Activated T-cell treated with anti-CD3 and anti-CD28 coated beads, Interleukin-2, amount 50 U/mL, for 48 hours (primary cell): ENCODE measurements around the gene L3HYPDH.
"Not testable (repeated sequence)": the region's sequence is repeated elsewhere in the genome, so short reads cannot be mapped to it uniquely, and the experiment has no call there.

Source experiments
- DNase-seq, 2 experiments: peaks; one replicate each; pipeline ENCODE4 v3.0.0-alpha.2; 2020

L3HYPDH gene

GRCh38 chr14:59475709-59476108, 8.5 kb downstream of the L3HYPDH start:
- no peak for DNase-seq

- no peak for DNase-seq
Observed at GRCh38 chr14:59474172-59474571, 10.0 kb downstream of the L3HYPDH start.

GRCh38 chr14:59465316-59466135, 18.7 kb downstream of the L3HYPDH start, which contains the start of gene GPR135:
Gene GPR135 (minus strand): TSS chr14:59465380. CDS start chr14:59465226, 154 bp downstream.
- peak; percentile 48 to 62 for DNase-seq

- peak; percentile 63 to 71 for DNase-seq
Observed at GRCh38 chr14:59464486-59465315, 19.5 kb downstream of the L3HYPDH start.

- DNase-seq = peak in 1 of 2 experiments; percentile 57
Observed at GRCh38 chr14:59463787-59464485, 20.3 kb downstream of the L3HYPDH start.

- DNase-seq = no peak
Observed at GRCh38 chr14:59461891-59462290, 22.3 kb downstream of the L3HYPDH start.

GRCh38 chr14:59460378-59460777, 23.8 kb downstream of the L3HYPDH start:
- no peak for DNase-seq

GRCh38 chr14:59458486-59458885, 25.7 kb downstream of the L3HYPDH start:
- no peak for DNase-seq

GRCh38 chr14:59455411-59455810, 28.8 kb downstream of the L3HYPDH start:
- DNase-seq = no peak

GRCh38 chr14:59454139-59454538, 30.1 kb downstream of the L3HYPDH start:
- no peak for DNase-seq

- no peak for DNase-seq
Observed at GRCh38 chr14:59451849-59452248, 32.4 kb downstream of the L3HYPDH start.

GRCh38 chr14:59450716-59451115, 33.5 kb downstream of the L3HYPDH start:
- DNase-seq = no peak

GRCh38 chr14:59448673-59449072, 35.5 kb downstream of the L3HYPDH start:
- DNase-seq = not testable (repeated sequence)

GRCh38 chr14:59439256-59439965, 44.8 kb downstream of the L3HYPDH start:
- DNase-seq = no peak

GRCh38 chr14:59438195-59438647, 46.0 kb downstream of the L3HYPDH start:
- no peak for DNase-seq

- DNase-seq = no peak
Observed at GRCh38 chr14:59435987-59436386, 48.2 kb downstream of the L3HYPDH start.

- DNase-seq = no peak
Observed at GRCh38 chr14:59435101-59435500, 49.1 kb downstream of the L3HYPDH start.

GRCh38 chr14:59429790-59430189, 54.4 kb downstream of the L3HYPDH start:
- DNase-seq = no peak

GRCh38 chr14:59428581-59429012, 55.6 kb downstream of the L3HYPDH start:
- peak in 1 of 2 experiments; percentile 17 for DNase-seq

- no peak for DNase-seq
Observed at GRCh38 chr14:59427653-59428580, 56.3 kb downstream of the L3HYPDH start.

GRCh38 chr14:59425322-59425935, 58.8 kb downstream of the L3HYPDH start:
- no peak for DNase-seq
